ENCODE measurements around the gene FRY.

DNA sequence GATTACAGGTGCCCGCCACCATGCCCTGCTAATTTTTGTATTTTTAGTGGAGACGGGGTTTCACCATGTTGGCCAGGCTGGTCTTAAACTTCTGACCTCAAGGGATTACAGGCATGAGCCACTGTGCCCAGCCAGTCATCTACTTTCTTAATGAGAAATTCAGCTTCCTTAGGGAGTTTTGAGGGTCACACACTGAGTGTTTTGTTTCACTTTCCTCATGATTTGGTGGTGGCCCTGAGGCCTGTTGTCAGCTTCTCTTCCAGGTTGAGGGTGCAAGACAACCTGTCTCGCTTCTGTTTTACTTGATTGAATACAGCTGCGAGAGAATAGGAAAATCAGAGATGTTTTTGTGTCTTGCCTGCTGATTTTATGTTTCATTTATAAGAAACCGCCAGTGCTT lies 9.9 kb downstream of the FRY start:
- TF ChIP-seq SMC3 (IDR thresholded peaks at IDR 0.05; ENCODE audit: low read length): no peak
- TF ChIP-seq, protein P1, sequence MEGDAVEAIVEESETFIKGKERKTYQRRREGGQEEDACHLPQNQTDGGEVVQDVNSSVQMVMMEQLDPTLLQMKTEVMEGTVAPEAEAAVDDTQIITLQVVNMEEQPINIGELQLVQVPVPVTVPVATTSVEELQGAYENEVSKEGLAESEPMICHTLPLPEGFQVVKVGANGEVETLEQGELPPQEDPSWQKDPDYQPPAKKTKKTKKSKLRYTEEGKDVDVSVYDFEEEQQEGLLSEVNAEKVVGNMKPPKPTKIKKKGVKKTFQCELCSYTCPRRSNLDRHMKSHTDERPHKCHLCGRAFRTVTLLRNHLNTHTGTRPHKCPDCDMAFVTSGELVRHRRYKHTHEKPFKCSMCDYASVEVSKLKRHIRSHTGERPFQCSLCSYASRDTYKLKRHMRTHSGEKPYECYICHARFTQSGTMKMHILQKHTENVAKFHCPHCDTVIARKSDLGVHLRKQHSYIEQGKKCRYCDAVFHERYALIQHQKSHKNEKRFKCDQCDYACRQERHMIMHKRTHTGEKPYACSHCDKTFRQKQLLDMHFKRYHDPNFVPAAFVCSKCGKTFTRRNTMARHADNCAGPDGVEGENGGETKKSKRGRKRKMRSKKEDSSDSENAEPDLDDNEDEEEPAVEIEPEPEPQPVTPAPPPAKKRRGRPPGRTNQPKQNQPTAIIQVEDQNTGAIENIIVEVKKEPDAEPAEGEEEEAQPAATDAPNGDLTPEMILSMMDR (CRISPR knock-in tag; IDR thresholded peaks at IDR 0.05): no peak
- TF ChIP-seq ZNF33A (CRISPR knock-in tag; IDR thresholded peaks at IDR 0.05; ENCODE audit: borderline replicate concordance): no peak
- no peak for TF ChIP-seq RELA (CRISPR knock-in tag; IDR thresholded peaks at IDR 0.05)

All from HepG2 (cell line).